ENCODE data around the gene DAD1.
A peak's percentile ranks its signal among the peaks of the same experiment; 100 is the strongest.

DAD1 gene

DNA sequence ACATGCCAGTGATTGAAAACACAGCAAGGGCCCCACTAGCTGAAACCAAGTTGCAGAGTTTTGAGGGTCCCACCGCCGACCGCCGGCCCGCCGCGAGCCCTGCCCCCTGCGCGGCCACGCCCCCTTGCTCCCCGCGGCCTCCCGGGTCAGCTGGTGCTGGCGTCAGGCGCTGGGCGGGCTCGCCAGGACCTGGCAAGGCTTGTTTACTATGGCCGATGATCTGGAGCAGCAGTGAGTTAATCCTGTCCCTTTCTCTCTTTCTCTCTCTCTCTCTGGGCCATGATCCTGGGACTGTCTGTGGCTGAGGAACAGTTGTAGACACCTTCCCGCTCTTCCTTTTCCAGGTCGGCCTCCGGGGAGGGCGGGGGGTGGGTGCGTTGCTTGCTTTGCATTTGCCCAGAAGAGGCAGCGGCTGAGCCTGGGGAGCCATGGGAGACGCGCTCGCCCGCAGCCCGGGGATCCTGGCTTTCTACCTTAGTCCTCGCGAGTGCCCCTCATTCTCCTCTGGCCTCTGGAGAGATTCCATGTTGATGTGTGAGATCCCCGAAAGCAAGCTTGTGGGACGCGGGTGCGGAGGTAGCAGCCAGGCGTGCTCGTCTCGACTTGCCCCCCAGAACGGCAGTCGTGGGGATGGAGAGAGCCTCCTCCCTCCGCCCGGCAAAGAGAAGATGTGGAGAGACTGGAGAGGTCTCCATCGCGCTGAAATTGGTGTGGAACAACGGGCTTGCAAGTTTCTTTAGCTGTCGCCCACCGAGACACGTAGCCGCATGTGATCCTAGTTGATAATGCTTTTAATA, 9.3 kb upstream of the DAD1 start, which contains the start of gene ABHD4:
TSS of gene ABHD4 (plus strand) at position 202 of the 797 bp plus-strand sequence. CDS start at position 209, 7 bp downstream.
- H3K36me3 ChIP-seq (ENCODE audit: control insufficient read depth, insufficient read depth, low read length) = peaks cover 7% of the 10 kb centered on the region
- TF ChIP-seq, protein P1, sequence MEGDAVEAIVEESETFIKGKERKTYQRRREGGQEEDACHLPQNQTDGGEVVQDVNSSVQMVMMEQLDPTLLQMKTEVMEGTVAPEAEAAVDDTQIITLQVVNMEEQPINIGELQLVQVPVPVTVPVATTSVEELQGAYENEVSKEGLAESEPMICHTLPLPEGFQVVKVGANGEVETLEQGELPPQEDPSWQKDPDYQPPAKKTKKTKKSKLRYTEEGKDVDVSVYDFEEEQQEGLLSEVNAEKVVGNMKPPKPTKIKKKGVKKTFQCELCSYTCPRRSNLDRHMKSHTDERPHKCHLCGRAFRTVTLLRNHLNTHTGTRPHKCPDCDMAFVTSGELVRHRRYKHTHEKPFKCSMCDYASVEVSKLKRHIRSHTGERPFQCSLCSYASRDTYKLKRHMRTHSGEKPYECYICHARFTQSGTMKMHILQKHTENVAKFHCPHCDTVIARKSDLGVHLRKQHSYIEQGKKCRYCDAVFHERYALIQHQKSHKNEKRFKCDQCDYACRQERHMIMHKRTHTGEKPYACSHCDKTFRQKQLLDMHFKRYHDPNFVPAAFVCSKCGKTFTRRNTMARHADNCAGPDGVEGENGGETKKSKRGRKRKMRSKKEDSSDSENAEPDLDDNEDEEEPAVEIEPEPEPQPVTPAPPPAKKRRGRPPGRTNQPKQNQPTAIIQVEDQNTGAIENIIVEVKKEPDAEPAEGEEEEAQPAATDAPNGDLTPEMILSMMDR (IDR thresholded peaks at IDR 0.05; ENCODE audit: insufficient read depth, low read length, poor library complexity, severe bottlenecking) = no peak
- peak within 1 kb of the TSS; percentile 85 for H3K4me3 ChIP-seq (replicated peaks; ENCODE audit: low read depth, low read length)
- DNase-seq (ENCODE audit: extremely low read depth, insufficient read length) = peak; percentile 70
- H3K27me3 ChIP-seq (replicated peaks; ENCODE audit: control insufficient read depth, insufficient read depth, low read length) = no peaks in the 10 kb centered on the region

GRCh38 chr14:22597771-22598098, 8.7 kb upstream of the DAD1 start:
- no peak for DNase-seq (ENCODE audit: extremely low read depth, insufficient read length)
- Histone ChIP-seq H3K4me3 (replicated peaks; ENCODE audit: low read depth, low read length) (peak overlapping the region; percentile 85), H3K27me3 (replicated peaks; ENCODE audit: control insufficient read depth, insufficient read depth, low read length) (no peaks in the 10 kb centered on the region), H3K36me3 (ENCODE audit: control insufficient read depth, insufficient read depth, low read length) (peaks cover 7% of the 10 kb centered on the region)
- TF ChIP-seq, protein P1 (IDR thresholded peaks at IDR 0.05; ENCODE audit: insufficient read depth, low read length, poor library complexity, severe bottlenecking) = no peak

- Histone ChIP-seq H3K4me3 (replicated peaks; ENCODE audit: low read depth, low read length) (no peak overlapping the region), H3K36me3 (ENCODE audit: control insufficient read depth, insufficient read depth, low read length) (peaks cover 5% of the 10 kb centered on the region), H3K27me3 (replicated peaks; ENCODE audit: control insufficient read depth, insufficient read depth, low read length) (no peaks in the 10 kb centered on the region)
- TF ChIP-seq, protein P1 (IDR thresholded peaks at IDR 0.05; ENCODE audit: insufficient read depth, low read length, poor library complexity, severe bottlenecking) = no peak
- DNase-seq (ENCODE audit: extremely low read depth, insufficient read length) = no peak
These were observed 8.2 kb upstream of the DAD1 start for GRCh38 chr14:22597265-22597664.

- no peaks in the 10 kb centered on the region for H3K27me3 ChIP-seq (replicated peaks; ENCODE audit: control insufficient read depth, insufficient read depth, low read length)
- no peak overlapping the region for H3K4me3 ChIP-seq (replicated peaks; ENCODE audit: low read depth, low read length)
- TF ChIP-seq, protein P1 (IDR thresholded peaks at IDR 0.05; ENCODE audit: insufficient read depth, low read length, poor library complexity, severe bottlenecking) = no peak
- H3K36me3 ChIP-seq (ENCODE audit: control insufficient read depth, insufficient read depth, low read length) = peaks cover under 1% of the 10 kb centered on the region; the same call in 1 of the 2 replicates
- no peak for DNase-seq (ENCODE audit: extremely low read depth, insufficient read length)
These were observed 7.4 kb upstream of the DAD1 start for GRCh38 chr14:22596354-22596879.

- TF ChIP-seq, protein P1 (IDR thresholded peaks at IDR 0.05; ENCODE audit: insufficient read depth, low read length, poor library complexity, severe bottlenecking) = no peak
- no peaks in the 10 kb centered on the region for H3K36me3 ChIP-seq (ENCODE audit: control insufficient read depth, insufficient read depth, low read length)
- no peak overlapping the region for H3K4me3 ChIP-seq (replicated peaks; ENCODE audit: low read depth, low read length)
- no peaks in the 10 kb centered on the region for H3K27me3 ChIP-seq (replicated peaks; ENCODE audit: control insufficient read depth, insufficient read depth, low read length)
- DNase-seq (ENCODE audit: extremely low read depth, insufficient read length) = no peak
These were observed 5.2 kb upstream of the DAD1 start for GRCh38 chr14:22594156-22594716.
